ENCODE data around the gene GPR82.

Gene GPR82

GRCh38 chrX:41695426-41695825 lies 28.6 kb upstream of the GPR82 start:
- Histone ChIP-seq H3K36me3 (ENCODE audit: insufficient read depth, low read length) (no peaks in the 10 kb centered on the region), H3K27me3 (ENCODE audit: insufficient read depth, low read length) (no peaks in the 10 kb centered on the region), H3K4me3 (ENCODE audit: low read depth, low read length) (no peak overlapping the region), H3K27ac (ENCODE audit: low read depth, low read length) (no peak overlapping the region), H3K79me2 (ENCODE audit: control insufficient read depth, insufficient read depth, low read length, unreplicated experiment) (no peaks in the 10 kb centered on the region), H2AFZ (ENCODE audit: low read length, unreplicated experiment) (no peak overlapping the region), H3K4me1 (ENCODE audit: control insufficient read depth, insufficient read depth, low read length, unreplicated experiment) (no peaks in the 10 kb centered on the region)

DNA sequence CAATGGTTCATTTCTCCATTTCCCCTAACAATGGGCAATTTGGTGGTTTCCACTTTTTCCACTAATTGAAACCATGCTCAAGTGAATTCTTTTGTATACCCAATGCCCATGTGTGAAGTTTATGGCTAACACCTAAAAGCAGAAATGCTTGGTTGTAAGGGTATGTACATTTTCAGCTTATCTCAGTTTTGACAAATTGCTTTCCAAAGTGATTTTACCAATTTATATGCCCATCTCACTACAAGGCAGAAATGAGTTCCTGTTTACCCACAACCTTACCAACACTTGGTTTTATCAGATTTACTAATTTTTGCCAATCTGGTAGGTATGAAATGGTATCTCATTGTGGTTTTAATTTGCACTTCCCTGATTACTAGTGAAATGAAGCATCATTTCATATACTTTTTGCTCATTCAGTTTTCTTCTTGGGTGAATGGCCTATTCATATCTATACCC lies 20.4 kb upstream of the GPR82 start:
- no peaks in the 10 kb centered on the region for H3K36me3 ChIP-seq (ENCODE audit: insufficient read depth, low read length)
- H3K4me1 ChIP-seq (ENCODE audit: control insufficient read depth, insufficient read depth, low read length, unreplicated experiment) = no peaks in the 10 kb centered on the region
- no peaks in the 10 kb centered on the region for H3K27me3 ChIP-seq (ENCODE audit: insufficient read depth, low read length)
- no peak overlapping the region for H2AFZ ChIP-seq (ENCODE audit: low read length, unreplicated experiment)
- H3K27ac ChIP-seq (ENCODE audit: low read depth, low read length) = no peak overlapping the region
- no peak overlapping the region for H3K4me3 ChIP-seq (ENCODE audit: low read depth, low read length)
- no peaks in the 10 kb centered on the region for H3K79me2 ChIP-seq (ENCODE audit: control insufficient read depth, insufficient read depth, low read length, unreplicated experiment)

GRCh38 chrX:41705042-41705441 lies 18.9 kb upstream of the GPR82 start:
- H2AFZ ChIP-seq (ENCODE audit: low read length, unreplicated experiment) = no peak overlapping the region
- H3K27ac ChIP-seq (ENCODE audit: low read depth, low read length) = no peak overlapping the region
- H3K36me3 ChIP-seq (ENCODE audit: insufficient read depth, low read length) = no peaks in the 10 kb centered on the region
- no peaks in the 10 kb centered on the region for H3K79me2 ChIP-seq (ENCODE audit: control insufficient read depth, insufficient read depth, low read length, unreplicated experiment)
- no peaks in the 10 kb centered on the region for H3K27me3 ChIP-seq (ENCODE audit: insufficient read depth, low read length)
- H3K4me1 ChIP-seq (ENCODE audit: control insufficient read depth, insufficient read depth, low read length, unreplicated experiment) = no peaks in the 10 kb centered on the region
- H3K4me3 ChIP-seq (ENCODE audit: low read depth, low read length) = no peak overlapping the region

DNA sequence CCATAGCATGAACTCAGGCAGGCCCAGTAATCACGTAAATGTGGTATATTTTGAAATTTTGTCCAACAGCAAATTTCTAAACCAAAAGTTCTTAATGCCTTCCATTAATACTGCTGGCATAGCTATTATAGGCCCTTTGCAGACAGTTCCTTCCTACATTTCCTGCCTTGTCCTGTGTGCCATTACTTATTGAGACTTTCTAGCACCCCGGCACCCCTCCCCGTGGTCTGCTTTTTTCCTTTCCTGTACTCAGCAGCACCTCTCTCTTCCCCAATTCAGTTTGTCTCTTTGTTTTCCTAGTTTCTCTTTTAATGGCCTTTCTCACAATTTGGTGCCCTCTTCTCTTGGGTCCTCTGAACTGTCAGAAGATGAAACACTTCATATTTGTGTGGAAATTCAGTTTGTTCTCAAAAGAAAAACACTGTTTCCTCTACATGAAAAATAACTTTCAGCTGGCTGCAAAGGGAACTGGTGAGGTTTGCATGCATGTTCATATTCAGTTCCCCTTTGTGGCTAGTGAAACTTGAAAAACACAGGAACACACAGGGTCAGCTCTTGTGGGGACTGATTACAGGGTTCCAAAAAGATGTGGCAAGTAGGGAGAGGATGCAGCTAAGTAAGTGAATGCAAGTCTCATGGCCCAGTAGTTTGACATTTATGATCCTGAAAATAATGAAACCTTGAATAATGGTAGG lies 18.2 kb upstream of the GPR82 start:
- Histone ChIP-seq H3K27me3 (ENCODE audit: insufficient read depth, low read length) (no peaks in the 10 kb centered on the region), H3K79me2 (ENCODE audit: control insufficient read depth, insufficient read depth, low read length, unreplicated experiment) (no peaks in the 10 kb centered on the region), H3K4me1 (ENCODE audit: control insufficient read depth, insufficient read depth, low read length, unreplicated experiment) (no peaks in the 10 kb centered on the region), H2AFZ (ENCODE audit: low read length, unreplicated experiment) (no peak overlapping the region), H3K4me3 (ENCODE audit: low read depth, low read length) (no peak overlapping the region), H3K36me3 (ENCODE audit: insufficient read depth, low read length) (no peaks in the 10 kb centered on the region), H3K27ac (ENCODE audit: low read depth, low read length) (no peak overlapping the region)

GRCh38 chrX:41707218-41707617 lies 16.8 kb upstream of the GPR82 start:
- Histone ChIP-seq H3K36me3 (ENCODE audit: insufficient read depth, low read length) (no peaks in the 10 kb centered on the region), H3K4me3 (ENCODE audit: low read depth, low read length) (no peak overlapping the region), H3K4me1 (ENCODE audit: control insufficient read depth, insufficient read depth, low read length, unreplicated experiment) (no peaks in the 10 kb centered on the region), H3K79me2 (ENCODE audit: control insufficient read depth, insufficient read depth, low read length, unreplicated experiment) (no peaks in the 10 kb centered on the region), H2AFZ (ENCODE audit: low read length, unreplicated experiment) (no peak overlapping the region), H3K27ac (ENCODE audit: low read depth, low read length) (no peak overlapping the region), H3K27me3 (ENCODE audit: insufficient read depth, low read length) (no peaks in the 10 kb centered on the region)

- no peak overlapping the region for H2AFZ ChIP-seq (ENCODE audit: low read length, unreplicated experiment)
- H3K27me3 ChIP-seq (ENCODE audit: insufficient read depth, low read length) = no peaks in the 10 kb centered on the region
- H3K36me3 ChIP-seq (ENCODE audit: insufficient read depth, low read length) = no peaks in the 10 kb centered on the region
- no peaks in the 10 kb centered on the region for H3K79me2 ChIP-seq (ENCODE audit: control insufficient read depth, insufficient read depth, low read length, unreplicated experiment)
- H3K27ac ChIP-seq (ENCODE audit: low read depth, low read length) = no peak overlapping the region
- no peaks in the 10 kb centered on the region for H3K4me1 ChIP-seq (ENCODE audit: control insufficient read depth, insufficient read depth, low read length, unreplicated experiment)
- no peak overlapping the region for H3K4me3 ChIP-seq (ENCODE audit: low read depth, low read length)
Observed at GRCh38 chrX:41708486-41708885, 15.5 kb upstream of the GPR82 start.

- H3K36me3 ChIP-seq (ENCODE audit: insufficient read depth, low read length) = no peaks in the 10 kb centered on the region
- no peak overlapping the region for H3K4me3 ChIP-seq (ENCODE audit: low read depth, low read length)
- H3K4me1 ChIP-seq (ENCODE audit: control insufficient read depth, insufficient read depth, low read length, unreplicated experiment) = no peaks in the 10 kb centered on the region
- H3K79me2 ChIP-seq (ENCODE audit: control insufficient read depth, insufficient read depth, low read length, unreplicated experiment) = no peaks in the 10 kb centered on the region
- H3K27ac ChIP-seq (ENCODE audit: low read depth, low read length) = no peak overlapping the region
- no peaks in the 10 kb centered on the region for H3K27me3 ChIP-seq (ENCODE audit: insufficient read depth, low read length)
- H2AFZ ChIP-seq (ENCODE audit: low read length, unreplicated experiment) = no peak overlapping the region
Observed at GRCh38 chrX:41711021-41711667, 12.8 kb upstream of the GPR82 start.

- H3K27me3 ChIP-seq (ENCODE audit: insufficient read depth, low read length) = no peaks in the 10 kb centered on the region
- H3K79me2 ChIP-seq (ENCODE audit: control insufficient read depth, insufficient read depth, low read length, unreplicated experiment) = no peaks in the 10 kb centered on the region
- no peak overlapping the region for H2AFZ ChIP-seq (ENCODE audit: low read length, unreplicated experiment)
- H3K27ac ChIP-seq (ENCODE audit: low read depth, low read length) = no peak overlapping the region
- no peaks in the 10 kb centered on the region for H3K36me3 ChIP-seq (ENCODE audit: insufficient read depth, low read length)
- H3K4me3 ChIP-seq (ENCODE audit: low read depth, low read length) = no peak overlapping the region
- no peaks in the 10 kb centered on the region for H3K4me1 ChIP-seq (ENCODE audit: control insufficient read depth, insufficient read depth, low read length, unreplicated experiment)
Observed at GRCh38 chrX:41716222-41716621, 7.8 kb upstream of the GPR82 start.

- Histone ChIP-seq H3K36me3 (ENCODE audit: insufficient read depth, low read length) (no peaks in the 10 kb centered on the region), H3K79me2 (ENCODE audit: control insufficient read depth, insufficient read depth, low read length, unreplicated experiment) (no peaks in the 10 kb centered on the region), H3K27ac (ENCODE audit: low read depth, low read length) (no peak overlapping the region), H3K27me3 (ENCODE audit: insufficient read depth, low read length) (no peaks in the 10 kb centered on the region), H3K4me1 (ENCODE audit: control insufficient read depth, insufficient read depth, low read length, unreplicated experiment) (no peaks in the 10 kb centered on the region), H3K4me3 (ENCODE audit: low read depth, low read length) (no peak overlapping the region), H2AFZ (ENCODE audit: low read length, unreplicated experiment) (no peak overlapping the region)
Observed at GRCh38 chrX:41716767-41717473, 7.1 kb upstream of the GPR82 start.

- Histone ChIP-seq H3K4me1 (ENCODE audit: control insufficient read depth, insufficient read depth, low read length, unreplicated experiment) (peaks cover 3% of the 10 kb centered on the region), H2AFZ (ENCODE audit: low read length, unreplicated experiment) (no peak overlapping the region), H3K27me3 (ENCODE audit: insufficient read depth, low read length) (no peaks in the 10 kb centered on the region), H3K36me3 (ENCODE audit: insufficient read depth, low read length) (no peaks in the 10 kb centered on the region), H3K27ac (ENCODE audit: low read depth, low read length) (no peak overlapping the region), H3K79me2 (ENCODE audit: control insufficient read depth, insufficient read depth, low read length, unreplicated experiment) (no peaks in the 10 kb centered on the region), H3K4me3 (ENCODE audit: low read depth, low read length) (no peak overlapping the region)
Observed at GRCh38 chrX:41718481-41719235, 5.3 kb upstream of the GPR82 start.
